ENCODE data around the gene OR2T29.
"Not testable (repeated sequence)": the region's sequence is repeated elsewhere in the genome, so short reads cannot be mapped to it uniquely, and the experiment has no call there.

The OR2T29 gene

DNA sequence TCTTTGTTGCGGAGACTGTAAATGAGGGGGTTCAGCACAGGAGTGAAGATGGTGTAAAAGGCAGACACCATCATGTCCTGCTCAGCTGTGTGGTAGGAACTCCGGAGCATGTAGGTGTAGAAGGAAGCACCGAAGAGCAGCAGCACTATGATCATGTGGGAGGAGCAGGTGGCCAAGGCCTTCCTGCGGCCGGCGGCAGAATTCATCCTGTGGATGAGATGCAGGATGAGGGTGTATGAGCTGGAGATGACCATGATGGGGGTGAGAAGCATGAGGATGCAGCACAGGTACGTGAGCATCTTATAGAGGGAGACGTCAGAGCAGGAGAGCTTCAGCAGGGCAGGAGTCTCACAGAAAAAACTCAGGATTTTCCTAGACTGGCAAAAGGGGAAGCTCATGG is 11.3 kb upstream of the OR2T29 start:
- not testable (repeated sequence) for H3K9ac ChIP-seq (ENCODE audit: low read length); H3K27me3 ChIP-seq (ENCODE audit: control insufficient read depth, insufficient read depth, low read length); H3K27ac ChIP-seq (ENCODE audit: low read depth, low read length); H3K36me3 ChIP-seq (ENCODE audit: control insufficient read depth, insufficient read depth, low read length); H3K4me1 ChIP-seq (ENCODE audit: control insufficient read depth, insufficient read depth, low read length); H3K4me3 ChIP-seq (ENCODE audit: low read length)

GRCh38 chr1:248572049-248572448 is 9.5 kb upstream of the OR2T29 start:
- H3K27me3 ChIP-seq (ENCODE audit: control insufficient read depth, insufficient read depth, low read length); H3K4me1 ChIP-seq (ENCODE audit: control insufficient read depth, insufficient read depth, low read length); H3K27ac ChIP-seq (ENCODE audit: low read depth, low read length); H3K36me3 ChIP-seq (ENCODE audit: control insufficient read depth, insufficient read depth, low read length); H3K9ac ChIP-seq (ENCODE audit: low read length); H3K4me3 ChIP-seq (ENCODE audit: low read length): not testable (repeated sequence)

GRCh38 chr1:248570811-248571210 is 8.2 kb upstream of the OR2T29 start:
- not testable (repeated sequence) for H3K4me3 ChIP-seq (ENCODE audit: low read length); H3K9ac ChIP-seq (ENCODE audit: low read length); H3K4me1 ChIP-seq (ENCODE audit: control insufficient read depth, insufficient read depth, low read length); H3K27ac ChIP-seq (ENCODE audit: low read depth, low read length); H3K27me3 ChIP-seq (ENCODE audit: control insufficient read depth, insufficient read depth, low read length); H3K36me3 ChIP-seq (ENCODE audit: control insufficient read depth, insufficient read depth, low read length)

DNA sequence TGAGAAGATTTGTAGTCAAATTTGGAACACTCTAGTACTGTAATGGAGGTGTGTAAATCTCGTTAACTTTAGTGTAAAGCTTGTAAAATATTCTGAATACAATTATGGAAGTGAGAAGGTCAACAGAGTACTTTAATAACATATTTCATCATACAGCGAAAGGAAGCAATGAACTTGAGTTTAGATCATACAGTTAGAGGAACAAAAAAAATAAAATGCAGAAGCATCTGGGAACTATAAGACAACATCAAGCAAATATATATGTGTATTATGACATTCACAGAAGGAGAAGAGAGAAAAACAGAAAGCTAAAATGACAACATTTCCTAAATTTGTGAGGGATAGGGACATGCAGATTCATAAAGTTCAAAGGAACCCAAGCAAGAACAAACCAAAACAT is 6.5 kb upstream of the OR2T29 start:
- not testable (repeated sequence) for H3K9ac ChIP-seq (ENCODE audit: low read length); H3K36me3 ChIP-seq (ENCODE audit: control insufficient read depth, insufficient read depth, low read length); H3K27ac ChIP-seq (ENCODE audit: low read depth, low read length); H3K4me1 ChIP-seq (ENCODE audit: control insufficient read depth, insufficient read depth, low read length); H3K27me3 ChIP-seq (ENCODE audit: control insufficient read depth, insufficient read depth, low read length); H3K4me3 ChIP-seq (ENCODE audit: low read length)

DNA sequence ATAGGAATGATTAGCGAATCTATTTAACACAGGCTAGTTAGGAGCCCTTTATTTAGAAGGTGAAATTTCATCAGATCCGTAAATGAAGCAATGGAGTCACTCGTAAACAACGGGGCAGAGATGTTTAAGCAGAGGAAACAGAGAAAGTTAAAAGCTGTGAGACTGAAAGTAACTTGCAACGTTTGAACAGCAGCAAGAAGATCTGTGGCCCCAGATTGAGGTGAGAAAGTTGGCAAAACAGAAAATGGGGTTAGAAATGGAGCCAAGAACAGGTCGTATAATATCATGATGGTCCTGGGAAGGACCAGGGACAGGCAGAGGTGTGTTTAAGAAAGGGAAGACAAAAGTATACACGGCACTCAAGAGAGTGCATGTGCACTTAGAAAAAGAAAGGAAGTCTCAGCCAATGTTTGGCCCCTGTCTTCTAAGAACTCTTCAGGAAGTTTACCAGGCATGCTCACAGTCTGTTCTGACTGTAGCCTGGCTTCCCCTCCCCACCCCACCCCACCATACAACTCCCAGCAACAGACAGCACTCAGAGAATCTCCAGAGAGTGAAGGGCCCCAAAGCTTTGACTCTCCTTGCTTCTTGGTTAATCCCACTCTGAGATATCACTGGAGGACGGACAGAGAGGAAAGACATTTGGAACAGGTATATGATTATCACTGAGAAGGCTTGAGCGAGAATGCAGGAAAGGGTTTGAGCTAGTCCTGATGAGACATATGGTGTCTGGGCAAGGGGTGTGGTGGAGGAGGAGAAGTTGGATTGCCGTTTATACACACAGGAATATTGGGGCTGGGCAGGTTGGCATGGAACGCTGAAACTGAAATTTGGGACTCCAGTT is 3.2 kb upstream of the OR2T29 start:
- H3K4me3 ChIP-seq (ENCODE audit: low read length); H3K27me3 ChIP-seq (ENCODE audit: control insufficient read depth, insufficient read depth, low read length); H3K9ac ChIP-seq (ENCODE audit: low read length); H3K4me1 ChIP-seq (ENCODE audit: control insufficient read depth, insufficient read depth, low read length); H3K27ac ChIP-seq (ENCODE audit: low read depth, low read length); H3K36me3 ChIP-seq (ENCODE audit: control insufficient read depth, insufficient read depth, low read length): not testable (repeated sequence)

DNA sequence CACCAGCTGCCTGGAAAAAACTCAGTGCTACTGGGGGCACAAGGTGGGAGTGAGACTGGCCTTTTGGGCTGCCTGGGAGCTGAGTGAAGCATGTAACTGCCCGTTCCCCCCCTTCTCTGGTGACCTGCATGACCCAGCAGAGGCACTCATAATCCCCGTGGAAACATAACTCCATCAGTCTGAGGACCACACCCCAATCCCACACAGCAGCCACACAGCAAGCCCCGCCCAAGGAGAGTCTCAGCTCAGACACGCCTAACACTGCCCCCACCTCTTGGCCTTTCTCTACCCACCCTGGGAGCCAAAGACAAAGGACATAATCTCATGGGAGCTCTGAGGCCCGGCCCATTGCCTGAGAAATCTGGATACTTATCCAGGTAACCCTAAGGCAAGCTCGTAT is 11.5 kb downstream of the OR2T29 start:
- H3K4me3 ChIP-seq (ENCODE audit: low read length); H3K27me3 ChIP-seq (ENCODE audit: control insufficient read depth, insufficient read depth, low read length); H3K27ac ChIP-seq (ENCODE audit: low read depth, low read length); H3K36me3 ChIP-seq (ENCODE audit: control insufficient read depth, insufficient read depth, low read length); H3K9ac ChIP-seq (ENCODE audit: low read length); H3K4me1 ChIP-seq (ENCODE audit: control insufficient read depth, insufficient read depth, low read length): not testable (repeated sequence)

GRCh38 chr1:248547383-248547782 is 15.2 kb downstream of the OR2T29 start:
- H3K36me3 ChIP-seq (ENCODE audit: control insufficient read depth, insufficient read depth, low read length); H3K27me3 ChIP-seq (ENCODE audit: control insufficient read depth, insufficient read depth, low read length); H3K4me3 ChIP-seq (ENCODE audit: low read length); H3K9ac ChIP-seq (ENCODE audit: low read length); H3K27ac ChIP-seq (ENCODE audit: low read depth, low read length); H3K4me1 ChIP-seq (ENCODE audit: control insufficient read depth, insufficient read depth, low read length): not testable (repeated sequence)

- not testable (repeated sequence) for H3K27me3 ChIP-seq (ENCODE audit: control insufficient read depth, insufficient read depth, low read length); H3K27ac ChIP-seq (ENCODE audit: low read depth, low read length); H3K36me3 ChIP-seq (ENCODE audit: control insufficient read depth, insufficient read depth, low read length); H3K9ac ChIP-seq (ENCODE audit: low read length); H3K4me1 ChIP-seq (ENCODE audit: control insufficient read depth, insufficient read depth, low read length); H3K4me3 ChIP-seq (ENCODE audit: low read length)
These were observed 25.1 kb downstream of the OR2T29 start for GRCh38 chr1:248537449-248537848.

GRCh38 chr1:248521856-248522255 is 40.7 kb downstream of the OR2T29 start:
- Histone ChIP-seq H3K27ac (ENCODE audit: low read depth, low read length) (no peak overlapping the region), H3K4me3 (ENCODE audit: low read length) (no peak overlapping the region), H3K36me3 (ENCODE audit: control insufficient read depth, insufficient read depth, low read length) (no peaks in the 10 kb centered on the region), H3K9ac (ENCODE audit: low read length) (no peak overlapping the region), H3K27me3 (ENCODE audit: control insufficient read depth, insufficient read depth, low read length) (no peaks in the 10 kb centered on the region), H3K4me1 (ENCODE audit: control insufficient read depth, insufficient read depth, low read length) (no peaks in the 10 kb centered on the region)

- H3K4me1 ChIP-seq (ENCODE audit: control insufficient read depth, insufficient read depth, low read length); H3K9ac ChIP-seq (ENCODE audit: low read length); H3K27ac ChIP-seq (ENCODE audit: low read depth, low read length); H3K27me3 ChIP-seq (ENCODE audit: control insufficient read depth, insufficient read depth, low read length); H3K4me3 ChIP-seq (ENCODE audit: low read length); H3K36me3 ChIP-seq (ENCODE audit: control insufficient read depth, insufficient read depth, low read length): not testable (repeated sequence)
These were observed 52.4 kb downstream of the OR2T29 start for GRCh38 chr1:248510217-248510616.

- not testable (repeated sequence) for H3K9ac ChIP-seq (ENCODE audit: low read length); H3K27me3 ChIP-seq (ENCODE audit: control insufficient read depth, insufficient read depth, low read length); H3K27ac ChIP-seq (ENCODE audit: low read depth, low read length); H3K36me3 ChIP-seq (ENCODE audit: control insufficient read depth, insufficient read depth, low read length); H3K4me1 ChIP-seq (ENCODE audit: control insufficient read depth, insufficient read depth, low read length); H3K4me3 ChIP-seq (ENCODE audit: low read length)
These were observed 54.8 kb downstream of the OR2T29 start, which contains the start of gene OR2G6 for GRCh38 chr1:248507773-248508172. Gene OR2G6, plus strand, starts transcription at chr1:248508073. Its CDS starts 13,574 bp downstream, at chr1:248521647.

Data from rectal smooth muscle tissue (tissue), 1 donor.